ENCODE data around the gene CRY2. TPM values are rescaled to one million over a fixed set of nuclear protein-coding genes. Genes with fewer than 3 reads are reported as not detected.

Gene CRY2
- total RNA-seq, 1 experiment from 2014 or later, result 10.3 TPM

GRCh38 chr11:45917623-45918330 lies 70.5 kb downstream of the CRY2 start, which contains the start of gene PEX16:
TSS of gene PEX16 (minus strand) at chr11:45917877. CDS start at chr11:45917811, 66 bp downstream.
- H3K27ac ChIP-seq, result peak within 1 kb of the TSS; percentile 67
- H3K9me3 ChIP-seq (replicated peaks), result no peaks in the 10 kb centered on the region
- H3K4me3 ChIP-seq, result peak within 1 kb of the TSS; percentile 72
- H3K4me1 ChIP-seq, result no peaks in the 10 kb centered on the region
- H3K27me3 ChIP-seq, result no peaks in the 10 kb centered on the region; the same call in 1 of the 2 replicates
- no peaks in the 10 kb centered on the region for H3K36me3 ChIP-seq
- peak; percentile 96 to 98 for DNase-seq

- Histone ChIP-seq H3K4me1 (no peaks in the 10 kb centered on the region), H3K27me3 (peaks cover 3% of the 10 kb centered on the region; the same call in 1 of the 2 replicates), H3K9me3 (replicated peaks) (no peaks in the 10 kb centered on the region), H3K27ac (no peak overlapping the region; the same call in 1 of the 2 replicates), H3K4me3 (peak overlapping the region; percentile 72), H3K36me3 (no peaks in the 10 kb centered on the region)
- DNase-seq, result peak; percentile 82 to 87
Measured at GRCh38 chr11:45918331-45918941, 71.2 kb downstream of the CRY2 start.

- Histone ChIP-seq H3K27me3 (peaks cover 4% of the 10 kb centered on the region; the same call in 1 of the 2 replicates), H3K27ac (no peak overlapping the region), H3K36me3 (no peaks in the 10 kb centered on the region), H3K9me3 (replicated peaks) (no peaks in the 10 kb centered on the region), H3K4me3 (peak overlapping the region; percentile 72), H3K4me1 (no peaks in the 10 kb centered on the region)
- DNase-seq, result no peak
Measured at GRCh38 chr11:45918962-45919675, 71.8 kb downstream of the CRY2 start.

- no peak overlapping the region for H3K4me3 ChIP-seq
- H3K36me3 ChIP-seq, result no peaks in the 10 kb centered on the region
- H3K27ac ChIP-seq, result no peak overlapping the region
- peaks cover 12% of the 10 kb centered on the region; the same call in 1 of the 2 replicates for H3K27me3 ChIP-seq
- H3K9me3 ChIP-seq (replicated peaks), result no peaks in the 10 kb centered on the region
- no peaks in the 10 kb centered on the region for H3K4me1 ChIP-seq
- no peak for DNase-seq
Measured at GRCh38 chr11:45919806-45920530, 72.7 kb downstream of the CRY2 start.

DNA sequence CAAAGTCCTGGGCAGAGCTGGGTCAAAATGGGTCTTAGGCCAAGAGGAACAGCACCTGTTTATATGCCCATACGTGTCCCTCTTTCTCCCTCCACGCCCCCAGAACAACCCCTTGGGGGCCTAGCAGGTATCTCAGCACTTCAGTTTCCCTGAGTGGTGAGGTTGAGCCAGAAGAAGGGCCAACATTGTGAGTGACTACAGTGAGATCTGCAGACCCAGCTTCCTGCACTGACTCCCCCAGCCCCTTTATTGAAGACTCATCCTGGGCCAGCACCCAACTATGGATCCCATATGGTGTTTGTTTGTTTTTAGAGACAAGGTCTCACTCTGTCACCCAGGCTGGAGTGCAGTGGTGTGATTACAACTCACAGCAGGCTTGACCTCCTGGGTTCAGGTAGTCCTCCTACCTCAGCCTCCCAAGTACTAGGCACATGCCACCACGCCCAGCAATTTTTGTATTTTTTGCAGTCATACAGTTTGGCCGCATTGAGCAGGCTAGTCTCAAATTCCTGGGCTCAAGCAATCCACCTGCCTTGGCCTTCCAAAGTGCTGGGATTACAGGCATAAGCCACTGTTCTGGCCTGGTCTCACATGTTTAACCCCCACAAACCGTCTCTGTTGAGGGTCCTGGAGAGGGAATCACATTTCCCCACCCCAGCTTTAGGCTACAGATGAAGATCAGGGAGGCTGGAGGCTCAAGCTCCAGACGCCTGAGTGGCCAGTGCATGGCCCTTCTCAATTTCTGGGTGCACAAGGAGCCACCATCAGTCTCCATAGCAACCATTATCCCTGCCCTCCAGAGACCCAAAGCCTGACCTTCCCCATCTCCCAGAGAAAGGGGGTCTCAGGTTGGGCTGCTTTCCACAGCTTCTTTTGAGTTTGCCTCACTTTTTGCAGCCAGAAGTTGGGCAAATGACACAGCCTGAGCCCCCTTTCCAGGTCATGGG lies 73.5 kb downstream of the CRY2 start:
- H3K27me3 ChIP-seq, result peaks cover 16% of the 10 kb centered on the region; the same call in 1 of the 2 replicates
- H3K4me1 ChIP-seq, result no peaks in the 10 kb centered on the region
- no peak overlapping the region for H3K27ac ChIP-seq
- DNase-seq, result no peak
- H3K9me3 ChIP-seq (replicated peaks), result no peaks in the 10 kb centered on the region
- no peak overlapping the region for H3K4me3 ChIP-seq
- H3K36me3 ChIP-seq, result no peaks in the 10 kb centered on the region

GRCh38 chr11:45921561-45922424 lies 74.5 kb downstream of the CRY2 start:
- peak overlapping the region; percentile 27 for H3K4me3 ChIP-seq

GRCh38 chr11:45922425-45923082 lies 75.3 kb downstream of the CRY2 start, which contains the start of gene LARGE2:
TSS of gene LARGE2 (plus strand) at chr11:45922656. CDS start at chr11:45922883, 227 bp downstream.
- peaks cover 18% of the 10 kb centered on the region; the same call in 1 of the 2 replicates for H3K27me3 ChIP-seq
- peak in 1 of 2 experiments; percentile 15 for DNase-seq
- no peaks in the 10 kb centered on the region for H3K4me1 ChIP-seq
- H3K36me3 ChIP-seq, result no peaks in the 10 kb centered on the region
- no peaks in the 10 kb centered on the region for H3K9me3 ChIP-seq (replicated peaks)
- H3K4me3 ChIP-seq, result peak within 1 kb of the TSS; percentile 27
- H3K27ac ChIP-seq, result no peak within 1 kb of the TSS

More at GRCh38 chr11:45921561-45922424, 74.5 kb downstream of the CRY2 start:
- no peak overlapping the region for H3K27ac ChIP-seq
- DNase-seq, result no peak
- H3K36me3 ChIP-seq, result no peaks in the 10 kb centered on the region
- no peaks in the 10 kb centered on the region for H3K9me3 ChIP-seq (replicated peaks)
- peaks cover 18% of the 10 kb centered on the region; the same call in 1 of the 2 replicates for H3K27me3 ChIP-seq
- no peaks in the 10 kb centered on the region for H3K4me1 ChIP-seq

DNA sequence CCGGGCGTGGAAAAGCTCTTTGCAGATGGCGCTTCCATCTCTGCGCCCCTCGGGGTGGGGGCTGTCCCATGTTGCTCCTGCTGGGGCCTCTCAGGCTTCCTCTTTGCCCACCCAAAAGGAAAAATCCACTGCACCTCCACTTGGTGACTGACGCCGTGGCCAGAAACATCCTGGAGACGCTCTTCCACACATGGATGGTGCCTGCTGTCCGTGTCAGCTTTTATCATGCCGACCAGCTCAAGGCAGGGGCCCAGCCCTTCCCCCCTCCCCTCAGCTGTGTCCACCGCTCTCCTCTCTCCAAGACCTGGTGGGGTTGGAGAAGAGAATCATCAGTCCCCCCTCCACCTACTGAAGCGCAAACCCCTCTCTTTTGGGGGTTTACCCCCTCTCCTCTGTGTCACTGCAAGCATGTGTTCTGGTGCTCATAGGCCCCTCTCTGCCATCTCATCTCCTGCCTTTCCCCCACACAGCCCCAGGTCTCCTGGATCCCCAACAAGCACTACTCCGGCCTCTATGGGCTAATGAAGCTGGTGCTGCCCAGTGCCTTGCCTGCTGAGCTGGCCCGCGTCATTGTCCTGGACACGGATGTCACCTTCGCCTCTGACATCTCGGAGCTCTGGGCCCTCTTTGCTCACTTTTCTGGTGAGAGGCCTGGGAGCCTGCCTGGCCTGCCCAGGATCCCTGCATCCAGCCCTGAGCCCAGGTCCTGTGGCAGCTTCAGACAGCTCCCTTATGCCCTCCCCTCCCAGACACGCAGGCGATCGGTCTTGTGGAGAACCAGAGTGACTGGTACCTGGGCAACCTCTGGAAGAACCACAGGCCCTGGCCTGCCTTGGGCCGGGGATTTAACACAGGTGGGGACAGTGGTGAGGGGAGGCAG lies 77.0 kb downstream of the CRY2 start:
- peaks cover 18% of the 10 kb centered on the region; the same call in 1 of the 2 replicates for H3K27me3 ChIP-seq
- no peaks in the 10 kb centered on the region for H3K36me3 ChIP-seq
- no peak overlapping the region for H3K4me3 ChIP-seq
- no peak overlapping the region for H3K27ac ChIP-seq
- H3K4me1 ChIP-seq, result no peaks in the 10 kb centered on the region
- peak in 1 of 2 experiments; percentile 2 for DNase-seq
- H3K9me3 ChIP-seq (replicated peaks), result no peaks in the 10 kb centered on the region

- Histone ChIP-seq H3K4me1 (peaks cover 1% of the 10 kb centered on the region; the same call in 1 of the 2 replicates), H3K36me3 (no peaks in the 10 kb centered on the region), H3K27me3 (peaks cover 18% of the 10 kb centered on the region; the same call in 1 of the 2 replicates), H3K4me3 (no peak overlapping the region), H3K27ac (no peak overlapping the region), H3K9me3 (replicated peaks) (no peaks in the 10 kb centered on the region)
- DNase-seq, result no peak
Measured at GRCh38 chr11:45924927-45925326, 77.7 kb downstream of the CRY2 start.

GRCh38 chr11:45925550-45925949 lies 78.3 kb downstream of the CRY2 start:
- Histone ChIP-seq H3K27me3 (peaks cover 18% of the 10 kb centered on the region; the same call in 1 of the 2 replicates), H3K4me1 (peaks cover 6% of the 10 kb centered on the region; the same call in 1 of the 2 replicates), H3K27ac (no peak overlapping the region), H3K9me3 (replicated peaks) (no peaks in the 10 kb centered on the region), H3K36me3 (no peaks in the 10 kb centered on the region), H3K4me3 (no peak overlapping the region)
- DNase-seq, result no peak

DNA sequence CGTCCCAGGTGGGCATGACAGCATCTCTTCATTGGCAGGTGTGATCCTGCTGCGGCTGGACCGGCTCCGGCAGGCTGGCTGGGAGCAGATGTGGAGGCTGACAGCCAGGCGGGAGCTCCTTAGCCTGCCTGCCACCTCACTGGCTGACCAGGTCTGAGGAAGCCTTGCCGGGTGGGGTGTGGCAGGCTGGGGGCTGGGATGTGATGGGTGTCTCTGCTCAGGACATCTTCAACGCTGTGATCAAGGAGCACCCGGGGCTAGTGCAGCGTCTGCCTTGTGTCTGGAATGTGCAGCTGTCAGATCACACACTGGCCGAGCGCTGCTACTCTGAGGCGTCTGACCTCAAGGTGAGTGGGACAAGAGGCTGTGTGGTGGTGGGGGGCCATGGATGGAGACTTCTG lies 78.7 kb downstream of the CRY2 start:
- Histone ChIP-seq H3K4me1 (peaks cover 6% of the 10 kb centered on the region; the same call in 1 of the 2 replicates), H3K27me3 (peaks cover 18% of the 10 kb centered on the region; the same call in 1 of the 2 replicates), H3K36me3 (no peaks in the 10 kb centered on the region), H3K27ac (no peak overlapping the region), H3K9me3 (replicated peaks) (no peaks in the 10 kb centered on the region), H3K4me3 (no peak overlapping the region)
- DNase-seq, result no peak

All from SJCRH30 (cell line).